OCI-LY3 (cell line): ENCODE results near the gene C2orf76.

Experiments used
- CTCF ChIP-seq: fragments of 200-600, 300-600 bp; sonication (generic); IDR thresholded peaks from 2 replicates; pipeline ENCODE4 v1.5.1; 2014; ENCODE audit warnings: antibody characterized with exemption, low read length, low read depth
- EZH2phosphoT487 ChIP-seq: fragments of 200-600 bp; shearing (Covaris generic); IDR thresholded peaks from 2 replicates; pipeline ENCODE4 v1.6.1; 2018; ENCODE audit warnings: antibody characterized with exemption, mixed run types, low read depth

- TF ChIP-seq CTCF (no peak), EZH2phosphoT487 (no peak)
Observed at GRCh38 chr2:119253760-119254600, 112.7 kb downstream of the C2orf76 start.
